ENCODE measurements around the gene APOA5. TPM values are rescaled to one million over a fixed set of nuclear protein-coding genes. Genes with fewer than 3 reads are reported as not detected.
A peak's percentile ranks its signal among the peaks of the same experiment; 100 is the strongest.

APOA5 gene
- total and polyA plus RNA-seq, 2 of the 13 experiments (the other 11 are each of a cell fraction or from before 2014, with no cell fraction given) = 44.0 to 49.1 TPM

DNA sequence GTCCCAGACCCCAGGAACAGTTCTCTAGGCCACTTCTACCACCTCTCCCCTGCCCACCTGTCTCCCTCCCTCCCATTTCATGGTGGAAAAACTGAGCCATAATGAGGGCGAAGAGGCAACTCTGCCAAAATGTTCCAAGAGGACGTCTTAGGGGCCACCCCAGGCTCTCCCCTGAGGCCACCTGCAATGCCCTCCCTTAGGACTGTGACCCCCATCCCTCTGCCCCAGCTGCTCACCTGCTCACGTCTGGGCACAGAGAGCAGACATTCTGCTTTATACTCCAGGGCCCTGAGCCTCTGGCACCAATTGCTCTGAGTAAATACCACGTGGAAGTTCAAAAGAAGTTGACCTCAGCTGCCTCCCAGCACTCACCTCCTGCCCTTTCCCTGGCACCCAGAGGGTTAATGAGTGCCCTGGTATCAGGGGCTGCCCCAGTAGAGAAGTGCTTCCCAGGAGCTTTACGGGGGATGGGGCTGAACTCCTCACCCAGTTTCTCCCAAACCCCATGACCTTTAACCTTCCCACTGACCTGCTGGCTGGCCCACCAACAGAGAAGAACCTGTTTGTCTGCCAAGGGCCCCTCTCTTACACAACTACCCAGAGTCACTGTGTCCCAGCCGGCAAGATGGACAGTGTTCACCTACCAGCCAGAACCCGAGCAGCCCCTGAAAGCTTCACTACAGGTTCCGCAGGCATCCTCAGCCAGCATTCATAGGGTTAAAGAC, 627 bp upstream of the APOA5 start (continued):
- TF ChIP-seq, protein P1, sequence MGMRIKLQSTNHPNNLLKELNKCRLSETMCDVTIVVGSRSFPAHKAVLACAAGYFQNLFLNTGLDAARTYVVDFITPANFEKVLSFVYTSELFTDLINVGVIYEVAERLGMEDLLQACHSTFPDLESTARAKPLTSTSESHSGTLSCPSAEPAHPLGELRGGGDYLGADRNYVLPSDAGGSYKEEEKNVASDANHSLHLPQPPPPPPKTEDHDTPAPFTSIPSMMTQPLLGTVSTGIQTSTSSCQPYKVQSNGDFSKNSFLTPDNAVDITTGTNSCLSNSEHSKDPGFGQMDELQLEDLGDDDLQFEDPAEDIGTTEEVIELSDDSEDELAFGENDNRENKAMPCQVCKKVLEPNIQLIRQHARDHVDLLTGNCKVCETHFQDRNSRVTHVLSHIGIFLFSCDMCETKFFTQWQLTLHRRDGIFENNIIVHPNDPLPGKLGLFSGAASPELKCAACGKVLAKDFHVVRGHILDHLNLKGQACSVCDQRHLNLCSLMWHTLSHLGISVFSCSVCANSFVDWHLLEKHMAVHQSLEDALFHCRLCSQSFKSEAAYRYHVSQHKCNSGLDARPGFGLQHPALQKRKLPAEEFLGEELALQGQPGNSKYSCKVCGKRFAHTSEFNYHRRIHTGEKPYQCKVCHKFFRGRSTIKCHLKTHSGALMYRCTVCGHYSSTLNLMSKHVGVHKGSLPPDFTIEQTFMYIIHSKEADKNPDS (CRISPR knock-in tag; IDR thresholded peaks at IDR 0.05) = no peak
- TF ChIP-seq CC2D1A (CRISPR knock-in tag; IDR thresholded peaks at IDR 0.05) (no peak), ETV5 (CRISPR knock-in tag; IDR thresholded peaks at IDR 0.05; ENCODE audit: borderline replicate concordance) (no peak), ZNF350 (CRISPR knock-in tag; IDR thresholded peaks at IDR 0.05; ENCODE audit: borderline replicate concordance, low read depth) (0 out of 2 replicates have a peak, but pooled peaks have one; percentile 59), MEF2D (CRISPR knock-in tag; IDR thresholded peaks at IDR 0.05) (no peak; the same call in 1 of the 2 replicates), MEIS1 (CRISPR knock-in tag; IDR thresholded peaks at IDR 0.05; ENCODE audit: borderline replicate concordance) (no peak), MTF2 (CRISPR knock-in tag; IDR thresholded peaks at IDR 0.05; ENCODE audit: borderline replicate concordance) (no peak; the same call in 1 of the 2 replicates), SATB2 (CRISPR knock-in tag; IDR thresholded peaks at IDR 0.05) (no peak), ZNF138 (CRISPR knock-in tag; IDR thresholded peaks at IDR 0.05; ENCODE audit: low read depth) (peak; percentile 66; the same call in 1 of the 2 replicates), SYNCRIP (IDR thresholded peaks at IDR 0.05; ENCODE audit: insufficient read depth, low read depth, low read length) (no peak), ZNF570 (CRISPR knock-in tag; IDR thresholded peaks at IDR 0.05; ENCODE audit: borderline replicate concordance) (no peak), SAFB2 (CRISPR knock-in tag; IDR thresholded peaks at IDR 0.05; ENCODE audit: borderline replicate concordance, low read depth) (peak; percentile 69; the same call in 1 of the 2 replicates), MXD4 (CRISPR knock-in tag; IDR thresholded peaks at IDR 0.05) (no peak), AGO1 (IDR thresholded peaks at IDR 0.05; ENCODE audit: low read depth, low read length, poor library complexity, severe bottlenecking) (no peak), RFX5 (IDR thresholded peaks at IDR 0.05; ENCODE audit: low read depth, low read length) (no peak), EP300 (IDR thresholded peaks at IDR 0.05; ENCODE audit: low read depth in 2 of 2, low read length in 2 of 2) (peak; percentile 19 to 84; a peak in 3 of 4 replicates), EP300 (CRISPR knock-in tag; IDR thresholded peaks at IDR 0.05; ENCODE audit: borderline replicate concordance) (peak; percentile 49; the same call in 1 of the 2 replicates), ZNF619 (CRISPR knock-in tag; IDR thresholded peaks at IDR 0.05) (no peak), CCAR2 (optimal IDR thresholded peaks at IDR 0.05; ENCODE audit: low read depth, low read length) (no peak), ZNF44 (CRISPR knock-in tag; IDR thresholded peaks at IDR 0.05) (no peak), ZFP82 (CRISPR knock-in tag; IDR thresholded peaks at IDR 0.05; ENCODE audit: borderline replicate concordance) (no peak)
- TF ChIP-seq, protein P2, sequence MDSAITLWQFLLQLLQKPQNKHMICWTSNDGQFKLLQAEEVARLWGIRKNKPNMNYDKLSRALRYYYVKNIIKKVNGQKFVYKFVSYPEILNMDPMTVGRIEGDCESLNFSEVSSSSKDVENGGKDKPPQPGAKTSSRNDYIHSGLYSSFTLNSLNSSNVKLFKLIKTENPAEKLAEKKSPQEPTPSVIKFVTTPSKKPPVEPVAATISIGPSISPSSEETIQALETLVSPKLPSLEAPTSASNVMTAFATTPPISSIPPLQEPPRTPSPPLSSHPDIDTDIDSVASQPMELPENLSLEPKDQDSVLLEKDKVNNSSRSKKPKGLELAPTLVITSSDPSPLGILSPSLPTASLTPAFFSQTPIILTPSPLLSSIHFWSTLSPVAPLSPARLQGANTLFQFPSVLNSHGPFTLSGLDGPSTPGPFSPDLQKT (CRISPR knock-in tag; IDR thresholded peaks at IDR 0.05; ENCODE audit: borderline replicate concordance) = no peak
- TF ChIP-seq, protein P3, sequence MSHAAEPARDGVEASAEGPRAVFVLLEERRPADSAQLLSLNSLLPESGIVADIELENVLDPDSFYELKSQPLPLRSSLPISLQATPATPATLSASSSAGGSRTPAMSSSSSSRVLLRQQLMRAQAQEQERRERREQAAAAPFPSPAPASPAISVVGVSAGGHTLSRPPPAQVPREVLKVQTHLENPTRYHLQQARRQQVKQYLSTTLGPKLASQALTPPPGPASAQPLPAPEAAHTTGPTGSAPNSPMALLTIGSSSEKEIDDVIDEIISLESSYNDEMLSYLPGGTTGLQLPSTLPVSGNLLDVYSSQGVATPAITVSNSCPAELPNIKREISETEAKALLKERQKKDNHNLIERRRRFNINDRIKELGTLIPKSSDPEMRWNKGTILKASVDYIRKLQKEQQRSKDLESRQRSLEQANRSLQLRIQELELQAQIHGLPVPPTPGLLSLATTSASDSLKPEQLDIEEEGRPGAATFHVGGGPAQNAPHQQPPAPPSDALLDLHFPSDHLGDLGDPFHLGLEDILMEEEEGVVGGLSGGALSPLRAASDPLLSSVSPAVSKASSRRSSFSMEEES (CRISPR knock-in tag; IDR thresholded peaks at IDR 0.05) = peak; percentile 76; the same call in 1 of the 2 replicates
- TF ChIP-seq, protein P4, sequence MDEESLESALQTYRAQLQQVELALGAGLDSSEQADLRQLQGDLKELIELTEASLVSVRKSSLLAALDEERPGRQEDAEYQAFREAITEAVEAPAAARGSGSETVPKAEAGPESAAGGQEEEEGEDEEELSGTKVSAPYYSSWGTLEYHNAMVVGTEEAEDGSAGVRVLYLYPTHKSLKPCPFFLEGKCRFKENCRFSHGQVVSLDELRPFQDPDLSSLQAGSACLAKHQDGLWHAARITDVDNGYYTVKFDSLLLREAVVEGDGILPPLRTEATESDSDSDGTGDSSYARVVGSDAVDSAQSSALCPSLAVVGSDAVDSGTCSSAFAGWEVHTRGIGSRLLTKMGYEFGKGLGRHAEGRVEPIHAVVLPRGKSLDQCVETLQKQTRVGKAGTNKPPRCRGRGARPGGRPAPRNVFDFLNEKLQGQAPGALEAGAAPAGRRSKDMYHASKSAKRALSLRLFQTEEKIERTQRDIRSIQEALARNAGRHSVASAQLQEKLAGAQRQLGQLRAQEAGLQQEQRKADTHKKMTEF (CRISPR knock-in tag; IDR thresholded peaks at IDR 0.05) = peak; percentile 66

Data from HepG2 (cell line).